Measurements from ENCODE around the gene NKAIN2. TPM values are rescaled to one million over a fixed set of nuclear protein-coding genes. Genes with fewer than 3 reads are reported as not detected.
"Not testable (repeated sequence)": the region's sequence is repeated elsewhere in the genome, so short reads cannot be mapped to it uniquely, and the experiment has no call there.

NKAIN2 gene
- total RNA-seq, 8 experiments from 2014 or later = 0.51 to 31.8 (median 10.1) TPM

GRCh38 chr6:124396361-124396760 lies 592.7 kb downstream of the NKAIN2 start:
- H3K4me3 ChIP-seq = no peak overlapping the region
- 10 to 100% (median 69%) methylated on average over 1 to 2 of the region's 2 CpGs for WGBS, 10 experiments
- no peaks in the 10 kb centered on the region for H3K4me1 ChIP-seq (replicated peaks in 1 of 2)
- in situ Hi-C loops (cut with MboI; ENCODE audit: low pct_unique_long_range_greater_than_20kb in 2 of 9, low sequenced_read_pairs in 9 of 9, unreplicated experiment in 9 of 9) = no loop called here
- H3K27ac ChIP-seq = no peak overlapping the region
- peak in 5 of 8 experiments; percentile 64 to 79 (median 76) for ATAC-seq (replicated peaks in 6 of 8)

- 6 to 88% (median 71%) methylated on average over 1 to 2 of the region's 2 CpGs; no CpG with 5 or more reads in 3 of the 10 experiments for whole genome bisulfite sequencing, 10 experiments
- no peaks in the 10 kb centered on the region for H3K4me1 ChIP-seq (replicated peaks in 1 of 2)
- H3K27ac ChIP-seq = no peak overlapping the region
- ATAC-seq (replicated peaks in 6 of 8) = peak in 1 of 8 experiments; percentile 38
- no peak overlapping the region for H3K4me3 ChIP-seq
- in situ Hi-C loops (cut with MboI; ENCODE audit: low pct_unique_long_range_greater_than_20kb in 2 of 9, low sequenced_read_pairs in 9 of 9, unreplicated experiment in 9 of 9) = no loop called here
Observed at GRCh38 chr6:124400261-124400999, 596.8 kb downstream of the NKAIN2 start.

GRCh38 chr6:124410425-124410824 lies 606.8 kb downstream of the NKAIN2 start:
- H3K4me1 ChIP-seq (replicated peaks in 1 of 2); in situ Hi-C loops (cut with MboI; ENCODE audit: low pct_unique_long_range_greater_than_20kb in 2 of 9, low sequenced_read_pairs in 9 of 9, unreplicated experiment in 9 of 9); ATAC-seq (replicated peaks in 6 of 8); H3K4me3 ChIP-seq; H3K27ac ChIP-seq: not testable (repeated sequence)
- WGBS, 10 experiments = 71 to 100% methylated on average over 1 to 2 of the region's 4 CpGs; no CpG with 5 or more reads in 8 of the 10 experiments

- H3K4me3 ChIP-seq; ATAC-seq (replicated peaks in 6 of 8); in situ Hi-C loops (cut with MboI; ENCODE audit: low pct_unique_long_range_greater_than_20kb in 2 of 9, low sequenced_read_pairs in 9 of 9, unreplicated experiment in 9 of 9); H3K27ac ChIP-seq; H3K4me1 ChIP-seq (replicated peaks in 1 of 2): not testable (repeated sequence)
- 0 to 100% (median 55%) methylated on average over 1 to 4 of the region's 10 CpGs; no CpG with 5 or more reads in 6 of the 10 experiments for WGBS, 10 experiments
Observed at GRCh38 chr6:124412657-124413056, 609.0 kb downstream of the NKAIN2 start.

- in situ Hi-C loops (cut with MboI; ENCODE audit: low pct_unique_long_range_greater_than_20kb in 2 of 9, low sequenced_read_pairs in 9 of 9, unreplicated experiment in 9 of 9) = no loop called here
- no peak overlapping the region for H3K27ac ChIP-seq
- H3K4me3 ChIP-seq = no peak overlapping the region
- peaks cover 0 to 2% of the 10 kb centered on the region in 2 donors for H3K4me1 ChIP-seq (replicated peaks in 1 of 2)
- WGBS, 10 experiments = 19 to 100% (median 85%) methylated on average over 1 to 4 of the region's 4 CpGs
- no peak for ATAC-seq (replicated peaks in 6 of 8)
Observed at GRCh38 chr6:124420116-124420840, 616.6 kb downstream of the NKAIN2 start.

- Histone ChIP-seq H3K27ac (no peak overlapping the region), H3K4me1 (replicated peaks in 1 of 2) (peaks cover 0 to 2% of the 10 kb centered on the region in 2 donors), H3K4me3 (no peak overlapping the region)
- ATAC-seq (replicated peaks in 6 of 8) = no peak
- WGBS, 10 experiments = 10 to 90% (median 67%) methylated on average over 1 of the region's 1 CpG; no CpG with 5 or more reads in 2 of the 10 experiments
- in situ Hi-C loops (cut with MboI; ENCODE audit: low pct_unique_long_range_greater_than_20kb in 2 of 9, low sequenced_read_pairs in 9 of 9, unreplicated experiment in 9 of 9) = no loop called here
Observed at GRCh38 chr6:124423621-124424020, 620.0 kb downstream of the NKAIN2 start.

- WGBS, 10 experiments = 10 to 93% (median 85%) methylated on average over 2 to 7 of the region's 7 CpGs
- H3K4me3 ChIP-seq = no peak overlapping the region
- H3K4me1 ChIP-seq (replicated peaks in 1 of 2) = peaks cover 9 to 20% of the 10 kb centered on the region in 2 donors
- in situ Hi-C loops (cut with MboI; ENCODE audit: low pct_unique_long_range_greater_than_20kb in 2 of 9, low sequenced_read_pairs in 9 of 9, unreplicated experiment in 9 of 9) = no loop called here
- ATAC-seq (replicated peaks in 6 of 8) = peak in 3 of 8 experiments; percentile 32 to 81 (median 35)
- no peak overlapping the region for H3K27ac ChIP-seq
Observed at GRCh38 chr6:124430740-124431318, 627.2 kb downstream of the NKAIN2 start.

GRCh38 chr6:124432620-124433019 lies 629.0 kb downstream of the NKAIN2 start:
- Histone ChIP-seq H3K4me1 (replicated peaks in 1 of 2) (peaks cover 9 to 20% of the 10 kb centered on the region in 2 donors), H3K27ac (no peak overlapping the region), H3K4me3 (no peak overlapping the region)
- WGBS, 10 experiments = 0 to 100% (median 100%) methylated on average over 1 of the region's 1 CpG; no CpG with 5 or more reads in 6 of the 10 experiments
- no peak for ATAC-seq (replicated peaks in 6 of 8)
- in situ Hi-C loops (cut with MboI; ENCODE audit: low pct_unique_long_range_greater_than_20kb in 2 of 9, low sequenced_read_pairs in 9 of 9, unreplicated experiment in 9 of 9) = no loop called here

GRCh38 chr6:124433387-124434160 lies 629.9 kb downstream of the NKAIN2 start:
- ATAC-seq (replicated peaks in 6 of 8) = peak in 5 of 8 experiments; percentile 57 to 90 (median 61)
- Histone ChIP-seq H3K27ac (no peak overlapping the region), H3K4me1 (replicated peaks in 1 of 2) (peaks cover 9 to 20% of the 10 kb centered on the region in 2 donors), H3K4me3 (no peak overlapping the region)
- 0 to 75% (median 58%) methylated on average over 1 to 5 of the region's 6 CpGs; no CpG with 5 or more reads in 2 of the 10 experiments for WGBS, 10 experiments
- in situ Hi-C loops (cut with MboI; ENCODE audit: low pct_unique_long_range_greater_than_20kb in 2 of 9, low sequenced_read_pairs in 9 of 9, unreplicated experiment in 9 of 9) = no loop called here

GRCh38 chr6:124434421-124434820 lies 630.8 kb downstream of the NKAIN2 start:
- Histone ChIP-seq H3K4me3 (no peak overlapping the region), H3K4me1 (replicated peaks in 1 of 2) (peaks cover 9 to 20% of the 10 kb centered on the region in 2 donors), H3K27ac (no peak overlapping the region)
- in situ Hi-C loops (cut with MboI; ENCODE audit: low pct_unique_long_range_greater_than_20kb in 2 of 9, low sequenced_read_pairs in 9 of 9, unreplicated experiment in 9 of 9) = no loop called here
- 10 to 100% (median 86%) methylated on average over 1 to 2 of the region's 2 CpGs; no CpG with 5 or more reads in 2 of the 10 experiments for WGBS, 10 experiments
- ATAC-seq (replicated peaks in 6 of 8) = no peak

GRCh38 chr6:124436803-124437202 lies 633.1 kb downstream of the NKAIN2 start:
- no peak overlapping the region for H3K4me3 ChIP-seq
- H3K27ac ChIP-seq = no peak overlapping the region
- in situ Hi-C loops (cut with MboI; ENCODE audit: low pct_unique_long_range_greater_than_20kb in 2 of 9, low sequenced_read_pairs in 9 of 9, unreplicated experiment in 9 of 9) = no loop called here
- WGBS, 10 experiments = 20 to 90% (median 80%) methylated on average over 1 to 3 of the region's 3 CpGs; no CpG with 5 or more reads in 3 of the 10 experiments
- H3K4me1 ChIP-seq (replicated peaks in 1 of 2) = peaks cover 9 to 15% of the 10 kb centered on the region in 2 donors
- ATAC-seq (replicated peaks in 6 of 8) = no peak

GRCh38 chr6:124438546-124439065 lies 634.9 kb downstream of the NKAIN2 start:
- in situ Hi-C loops (cut with MboI; ENCODE audit: low pct_unique_long_range_greater_than_20kb in 2 of 9, low sequenced_read_pairs in 9 of 9, unreplicated experiment in 9 of 9) = no loop called here
- no peak overlapping the region for H3K4me3 ChIP-seq
- H3K4me1 ChIP-seq (replicated peaks in 1 of 2) = peaks cover 6 to 11% of the 10 kb centered on the region in 2 donors
- no peak overlapping the region for H3K27ac ChIP-seq
- ATAC-seq (replicated peaks in 6 of 8) = no peak
- WGBS, 10 experiments = 0 to 100% (median 83%) methylated on average over 1 to 4 of the region's 4 CpGs; no CpG with 5 or more reads in 1 of the 10 experiments

All from motor neuron (in vitro differentiated cells).